Measurements from ENCODE around the gene FAM171A1.
"Not testable (repeated sequence)": the region's sequence is repeated elsewhere in the genome, so short reads cannot be mapped to it uniquely, and the experiment has no call there.

Gene FAM171A1

GRCh38 chr10:15393139-15393825 is 22.2 kb upstream of the FAM171A1 start:
- Histone ChIP-seq H3K9me3 (ENCODE audit: control insufficient read depth, low read length) (no peaks in the 10 kb centered on the region), H3K9ac (ENCODE audit: low read length) (no peak overlapping the region), H3K27me3 (ENCODE audit: control insufficient read depth, insufficient read depth, low read length) (no peaks in the 10 kb centered on the region), H3K4me1 (ENCODE audit: control insufficient read depth, insufficient read depth, low read length) (no peaks in the 10 kb centered on the region), H3K36me3 (ENCODE audit: control insufficient read depth, insufficient read depth, low read length) (no peaks in the 10 kb centered on the region), H3K4me3 (ENCODE audit: low read length) (no peak overlapping the region)

- Histone ChIP-seq H3K9ac (ENCODE audit: low read length) (no peak overlapping the region), H3K4me1 (ENCODE audit: control insufficient read depth, insufficient read depth, low read length) (no peaks in the 10 kb centered on the region), H3K9me3 (ENCODE audit: control insufficient read depth, low read length) (no peaks in the 10 kb centered on the region), H3K36me3 (ENCODE audit: control insufficient read depth, insufficient read depth, low read length) (no peaks in the 10 kb centered on the region), H3K27me3 (ENCODE audit: control insufficient read depth, insufficient read depth, low read length) (peaks cover 9% of the 10 kb centered on the region), H3K4me3 (ENCODE audit: low read length) (no peak overlapping the region)
Observed at GRCh38 chr10:15391491-15391890, 20.4 kb upstream of the FAM171A1 start.

DNA sequence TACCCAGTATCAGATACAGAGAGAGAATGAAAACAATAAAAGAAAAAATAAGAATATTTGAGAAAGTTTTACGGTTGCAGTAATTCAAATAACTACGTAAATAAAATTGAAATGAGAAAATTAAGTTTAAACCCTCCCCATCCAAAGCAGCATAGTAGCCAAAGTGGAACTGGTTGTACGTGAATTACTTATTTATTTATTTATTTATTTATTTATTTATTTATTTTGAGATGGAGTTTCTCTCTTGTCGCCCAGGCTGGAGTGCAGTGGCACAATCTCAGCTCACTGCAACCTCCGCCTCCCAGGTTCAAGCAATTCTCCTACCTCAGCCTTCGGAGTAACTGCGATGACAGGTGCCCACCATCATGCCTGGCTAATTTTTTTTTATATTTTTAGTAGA is 17.1 kb upstream of the FAM171A1 start:
- H3K4me1 ChIP-seq (ENCODE audit: control insufficient read depth, insufficient read depth, low read length); H3K36me3 ChIP-seq (ENCODE audit: control insufficient read depth, insufficient read depth, low read length); H3K4me3 ChIP-seq (ENCODE audit: low read length); H3K9me3 ChIP-seq (ENCODE audit: control insufficient read depth, low read length); H3K9ac ChIP-seq (ENCODE audit: low read length): not testable (repeated sequence)
- H3K27me3 ChIP-seq (ENCODE audit: control insufficient read depth, insufficient read depth, low read length), result peaks cover 12% of the 10 kb centered on the region

GRCh38 chr10:15387021-15387420 is 15.9 kb upstream of the FAM171A1 start:
- no peak overlapping the region for H3K9ac ChIP-seq (ENCODE audit: low read length)
- H3K27me3 ChIP-seq (ENCODE audit: control insufficient read depth, insufficient read depth, low read length), result peaks cover 15% of the 10 kb centered on the region
- H3K4me1 ChIP-seq (ENCODE audit: control insufficient read depth, insufficient read depth, low read length), result no peaks in the 10 kb centered on the region
- H3K36me3 ChIP-seq (ENCODE audit: control insufficient read depth, insufficient read depth, low read length), result no peaks in the 10 kb centered on the region
- no peak overlapping the region for H3K4me3 ChIP-seq (ENCODE audit: low read length)
- H3K9me3 ChIP-seq (ENCODE audit: control insufficient read depth, low read length), result no peaks in the 10 kb centered on the region

DNA sequence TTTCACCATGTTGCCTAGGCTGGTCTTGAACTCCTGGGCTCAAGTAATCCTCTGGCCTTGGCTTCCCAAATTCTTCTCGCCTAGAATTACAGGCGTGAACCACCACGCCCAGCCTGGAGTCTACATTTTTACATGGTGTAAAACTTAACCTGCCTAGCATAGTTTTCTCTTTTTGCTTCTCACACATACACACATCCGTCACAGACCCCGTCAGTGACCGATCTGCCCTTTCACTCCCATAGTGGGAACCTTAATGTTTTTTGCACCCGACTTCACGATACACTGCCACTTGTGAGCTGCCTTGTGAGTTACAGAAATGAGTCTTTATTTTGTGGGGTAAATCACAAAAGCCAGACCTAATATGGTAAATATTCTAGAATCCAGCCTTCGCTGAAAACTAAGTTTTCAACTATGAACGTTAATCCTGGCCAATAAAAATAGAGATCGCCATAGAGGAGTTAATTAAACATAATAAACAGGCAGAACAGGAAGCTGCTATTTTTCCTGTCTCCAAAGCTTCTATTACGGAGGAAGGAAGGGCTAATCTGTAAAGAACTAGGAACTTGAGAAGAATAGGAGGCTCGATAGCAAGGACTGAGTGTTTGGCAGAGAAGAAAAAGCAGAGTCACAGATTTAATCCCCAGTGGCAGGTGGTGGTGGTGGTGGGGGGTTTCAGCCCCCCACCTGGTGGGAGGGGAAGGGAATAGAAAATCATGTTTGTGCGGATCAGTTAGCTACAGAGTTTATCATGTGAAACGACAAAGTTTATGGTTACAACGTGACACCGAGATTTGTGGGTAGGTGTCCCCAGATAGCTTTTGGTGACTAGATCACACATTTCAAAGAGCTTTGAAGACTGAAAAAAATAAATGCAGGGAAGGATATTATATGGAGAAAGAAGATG is 14.7 kb upstream of the FAM171A1 start:
- no peaks in the 10 kb centered on the region for H3K4me1 ChIP-seq (ENCODE audit: control insufficient read depth, insufficient read depth, low read length)
- H3K9ac ChIP-seq (ENCODE audit: low read length), result no peak overlapping the region
- H3K27me3 ChIP-seq (ENCODE audit: control insufficient read depth, insufficient read depth, low read length), result peaks cover 15% of the 10 kb centered on the region
- no peaks in the 10 kb centered on the region for H3K9me3 ChIP-seq (ENCODE audit: control insufficient read depth, low read length)
- H3K4me3 ChIP-seq (ENCODE audit: low read length), result no peak overlapping the region
- H3K36me3 ChIP-seq (ENCODE audit: control insufficient read depth, insufficient read depth, low read length), result no peaks in the 10 kb centered on the region

- Histone ChIP-seq H3K4me1 (ENCODE audit: control insufficient read depth, insufficient read depth, low read length) (no peaks in the 10 kb centered on the region), H3K4me3 (ENCODE audit: low read length) (no peak overlapping the region), H3K9ac (ENCODE audit: low read length) (no peak overlapping the region), H3K9me3 (ENCODE audit: control insufficient read depth, low read length) (no peaks in the 10 kb centered on the region), H3K27me3 (ENCODE audit: control insufficient read depth, insufficient read depth, low read length) (peaks cover 6% of the 10 kb centered on the region), H3K36me3 (ENCODE audit: control insufficient read depth, insufficient read depth, low read length) (no peaks in the 10 kb centered on the region)
Observed at GRCh38 chr10:15381420-15381819, 10.3 kb upstream of the FAM171A1 start.

GRCh38 chr10:15379078-15379477 is 8.0 kb upstream of the FAM171A1 start:
- no peak overlapping the region for H3K9ac ChIP-seq (ENCODE audit: low read length)
- H3K9me3 ChIP-seq (ENCODE audit: control insufficient read depth, low read length), result no peaks in the 10 kb centered on the region
- H3K4me3 ChIP-seq (ENCODE audit: low read length), result no peak overlapping the region
- no peaks in the 10 kb centered on the region for H3K36me3 ChIP-seq (ENCODE audit: control insufficient read depth, insufficient read depth, low read length)
- H3K4me1 ChIP-seq (ENCODE audit: control insufficient read depth, insufficient read depth, low read length), result no peaks in the 10 kb centered on the region
- peaks cover 3% of the 10 kb centered on the region for H3K27me3 ChIP-seq (ENCODE audit: control insufficient read depth, insufficient read depth, low read length)

GRCh38 chr10:15378569-15378968 is 7.5 kb upstream of the FAM171A1 start:
- Histone ChIP-seq H3K36me3 (ENCODE audit: control insufficient read depth, insufficient read depth, low read length) (no peaks in the 10 kb centered on the region), H3K9me3 (ENCODE audit: control insufficient read depth, low read length) (no peaks in the 10 kb centered on the region), H3K9ac (ENCODE audit: low read length) (no peak overlapping the region), H3K27me3 (ENCODE audit: control insufficient read depth, insufficient read depth, low read length) (peaks cover 3% of the 10 kb centered on the region), H3K4me3 (ENCODE audit: low read length) (no peak overlapping the region), H3K4me1 (ENCODE audit: control insufficient read depth, insufficient read depth, low read length) (no peaks in the 10 kb centered on the region)

DNA sequence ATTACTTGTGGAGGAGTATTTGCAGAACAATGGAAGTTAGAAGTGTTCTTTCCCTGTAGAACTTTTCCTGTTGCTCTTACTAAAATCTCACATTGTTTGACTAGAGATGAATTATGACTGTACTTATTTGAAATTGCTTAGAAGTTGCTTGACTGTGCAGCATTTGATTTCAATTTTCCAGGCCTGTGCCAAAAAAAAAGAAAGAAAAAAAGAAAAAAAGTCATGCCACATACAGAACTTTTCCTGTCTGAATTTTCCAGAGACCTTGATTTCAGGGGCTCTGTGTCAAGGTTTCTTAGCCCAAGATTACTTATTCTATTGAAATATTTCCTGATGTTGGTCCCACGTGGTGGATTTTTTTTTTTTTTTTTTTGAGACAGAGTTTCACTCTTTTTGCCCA is 3.5 kb upstream of the FAM171A1 start:
- Histone ChIP-seq H3K4me3 (ENCODE audit: low read length) (no peak overlapping the region), H3K27me3 (ENCODE audit: control insufficient read depth, insufficient read depth, low read length) (peaks cover 4% of the 10 kb centered on the region), H3K36me3 (ENCODE audit: control insufficient read depth, insufficient read depth, low read length) (no peaks in the 10 kb centered on the region), H3K9ac (ENCODE audit: low read length) (no peak overlapping the region), H3K4me1 (ENCODE audit: control insufficient read depth, insufficient read depth, low read length) (no peaks in the 10 kb centered on the region), H3K9me3 (ENCODE audit: control insufficient read depth, low read length) (no peaks in the 10 kb centered on the region)

- Histone ChIP-seq H3K9ac (ENCODE audit: low read length) (no peak overlapping the region), H3K36me3 (ENCODE audit: control insufficient read depth, insufficient read depth, low read length) (no peaks in the 10 kb centered on the region), H3K9me3 (ENCODE audit: control insufficient read depth, low read length) (no peaks in the 10 kb centered on the region), H3K4me1 (ENCODE audit: control insufficient read depth, insufficient read depth, low read length) (no peaks in the 10 kb centered on the region), H3K27me3 (ENCODE audit: control insufficient read depth, insufficient read depth, low read length) (peaks cover 4% of the 10 kb centered on the region), H3K4me3 (ENCODE audit: low read length) (no peak overlapping the region)
Observed at GRCh38 chr10:15374156-15374555, 3.1 kb upstream of the FAM171A1 start.

DNA sequence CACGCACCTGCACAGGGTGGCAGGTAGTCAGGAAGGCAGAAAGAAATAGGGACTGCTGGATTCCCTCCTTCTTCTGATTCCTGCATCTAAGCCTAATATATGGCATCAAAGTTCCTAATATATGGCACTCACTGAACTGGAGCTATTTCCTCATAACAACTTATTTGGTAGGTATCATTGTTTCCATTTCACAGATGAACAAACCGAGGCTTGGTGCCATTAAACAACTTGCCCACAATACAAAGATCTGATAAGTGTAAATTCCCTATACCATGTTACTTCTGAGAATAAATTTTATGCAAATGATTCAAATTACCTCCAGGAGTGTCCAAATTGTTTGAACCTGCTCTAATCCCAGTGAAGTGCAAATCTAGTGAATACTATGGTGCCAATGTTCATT is 2.1 kb upstream of the FAM171A1 start:
- Histone ChIP-seq H3K36me3 (ENCODE audit: control insufficient read depth, insufficient read depth, low read length) (no peaks in the 10 kb centered on the region), H3K27me3 (ENCODE audit: control insufficient read depth, insufficient read depth, low read length) (peaks cover 4% of the 10 kb centered on the region), H3K4me3 (ENCODE audit: low read length) (no peak overlapping the region), H3K9ac (ENCODE audit: low read length) (no peak overlapping the region), H3K9me3 (ENCODE audit: control insufficient read depth, low read length) (no peaks in the 10 kb centered on the region), H3K4me1 (ENCODE audit: control insufficient read depth, insufficient read depth, low read length) (no peaks in the 10 kb centered on the region)

GRCh38 chr10:15370212-15370855 is 755 bp downstream of the FAM171A1 start:
- Histone ChIP-seq H3K9me3 (ENCODE audit: control insufficient read depth, low read length) (no peaks in the 10 kb centered on the region), H3K4me3 (ENCODE audit: low read length) (peak overlapping the region; percentile 49), H3K27me3 (ENCODE audit: control insufficient read depth, insufficient read depth, low read length) (peaks cover 4% of the 10 kb centered on the region), H3K9ac (ENCODE audit: low read length) (peak overlapping the region; percentile 72), H3K4me1 (ENCODE audit: control insufficient read depth, insufficient read depth, low read length) (no peaks in the 10 kb centered on the region), H3K36me3 (ENCODE audit: control insufficient read depth, insufficient read depth, low read length) (no peaks in the 10 kb centered on the region)

Measured in mucosa of stomach (tissue), 1 donor.